Stromal cell of bone marrow (primary cell): ENCODE results near the gene ZNF507.
"Not testable (repeated sequence)": the region's sequence is repeated elsewhere in the genome, so short reads cannot be mapped to it uniquely, and the experiment has no call there.

Experiments
- DNase-seq: peaks from one replicate; pipeline ENCODE4 v3.0.0-alpha.2; 2012; ENCODE audit warnings: low read depth

ZNF507 gene

GRCh38 chr19:32415246-32415645 lies 69.8 kb downstream of the ZNF507 start:
- DNase-seq: no peak

GRCh38 chr19:32415669-32416068 lies 70.3 kb downstream of the ZNF507 start:
- DNase-seq: no peak

GRCh38 chr19:32416749-32417456 lies 71.5 kb downstream of the ZNF507 start:
- DNase-seq: peak; percentile 36

- DNase-seq: no peak
Measured at GRCh38 chr19:32418155-32418554, 72.7 kb downstream of the ZNF507 start.

GRCh38 chr19:32421589-32422361 lies 76.4 kb downstream of the ZNF507 start:
- DNase-seq: no peak

GRCh38 chr19:32422435-32422834 lies 77.0 kb downstream of the ZNF507 start:
- DNase-seq: no peak

- not testable (repeated sequence) for DNase-seq
Measured at GRCh38 chr19:32423944-32424343, 78.5 kb downstream of the ZNF507 start.

- DNase-seq: no peak
Measured at GRCh38 chr19:32427536-32427935, 82.1 kb downstream of the ZNF507 start.

- no peak for DNase-seq
Measured at GRCh38 chr19:32436692-32437091, 91.3 kb downstream of the ZNF507 start.

- DNase-seq: no peak
Measured at GRCh38 chr19:32437096-32437495, 91.7 kb downstream of the ZNF507 start.
